Measurements from ENCODE around the gene NTSR1. TPM values are rescaled to one million over a fixed set of nuclear protein-coding genes. Genes with fewer than 3 reads are reported as not detected.

The NTSR1 gene
- total and polyA plus RNA-seq, 2 donors (not counting 1 experiment from before 2014, with no cell fraction given) = not detected

- intact Hi-C loops (cut with micrococcal nuclease) = no loop called here
- TF ChIP-seq EZH2 (IDR thresholded peaks at IDR 0.05; ENCODE audit: borderline replicate concordance, insufficient read depth, low read depth, low read length, poor library complexity, severe bottlenecking) = no peak
- TF ChIP-seq CTCF (IDR thresholded peaks at IDR 0.05) = no peak
- Mint-ChIP-seq H3K4me1 (peaks cover 2% of the 10 kb centered on the region), H3K9me3 (ENCODE audit: insufficient read depth) (no peaks in the 10 kb centered on the region), H3K27me3 (peaks cover 6% of the 10 kb centered on the region), H3K27ac (no peak overlapping the region), H3K4me3 (no peak overlapping the region)
- DNase-seq (no peak), ATAC-seq (ENCODE audit: low read depth) (no peak)
- no peaks in the 10 kb centered on the region for H3K79me2 ChIP-seq (ENCODE audit: control insufficient read depth, insufficient read depth, low read length)
- ChIA-PET CTCF (no interaction called here), POLR2A (no interaction called here)
- H2AFZ ChIP-seq (ENCODE audit: insufficient read depth, low read depth, low read length, poor library complexity, severe bottlenecking) = no peak overlapping the region
- H3K27me3 ChIP-seq (replicated peaks in 1 of 4; ENCODE audit: control extremely low read depth in 1 of 4, control insufficient read depth in 3 of 4, insufficient read depth in 4 of 4, low read length in 3 of 4) = no peaks in the 10 kb centered on the region
- no peak overlapping the region for H3K27ac ChIP-seq (ENCODE audit: low read length in 2 of 2)
- H4K20me1 ChIP-seq (ENCODE audit: control insufficient read depth, insufficient read depth, low read length, poor library complexity, severe bottlenecking) = no peaks in the 10 kb centered on the region
- H3K4me3 ChIP-seq (ENCODE audit: control extremely low read depth in 1 of 5, extremely low read depth in 1 of 5, insufficient read depth in 1 of 5, low read depth in 2 of 5, low read length in 4 of 5) = no peak overlapping the region
- no peak overlapping the region for H3K9ac ChIP-seq (ENCODE audit: low read length)
- peaks cover 0 to 2% (median 0%) of the 10 kb centered on the region in 3 donors for H3K9me3 ChIP-seq (ENCODE audit: control extremely low read depth in 1 of 3, control insufficient read depth in 2 of 3, insufficient read depth in 1 of 3, low read length in 2 of 3)
- H3K4me2 ChIP-seq (replicated peaks; ENCODE audit: low read depth, low read length, poor library complexity, severe bottlenecking) = no peak overlapping the region
- WGBS (ENCODE audit: insufficient coverage) = 93% methylated on average over 12 of the region's 16 CpGs
- no peaks in the 10 kb centered on the region for H3K36me3 ChIP-seq (replicated peaks in 1 of 2; ENCODE audit: control extremely low read depth in 1 of 2, control insufficient read depth in 1 of 2, extremely low read depth in 1 of 2, insufficient read depth in 2 of 2, low read length in 1 of 2)
- H3K4me1 ChIP-seq (ENCODE audit: control insufficient read depth in 2 of 2, insufficient read depth in 2 of 2, low read length in 2 of 2) = no peaks in the 10 kb centered on the region
Observed at GRCh38 chr20:62769346-62770071, 60.9 kb downstream of the NTSR1 start.

- Histone ChIP-seq H3K27me3 (replicated peaks in 1 of 4; ENCODE audit: control extremely low read depth in 1 of 4, control insufficient read depth in 3 of 4, insufficient read depth in 4 of 4, low read length in 3 of 4) (no peaks in the 10 kb centered on the region), H3K4me1 (ENCODE audit: control insufficient read depth in 2 of 2, insufficient read depth in 2 of 2, low read length in 2 of 2) (peaks cover 0 to 6% of the 10 kb centered on the region in 2 donors), H3K79me2 (ENCODE audit: control insufficient read depth, insufficient read depth, low read length) (no peaks in the 10 kb centered on the region), H3K9ac (ENCODE audit: low read length) (no peak overlapping the region), H3K4me2 (replicated peaks; ENCODE audit: low read depth, low read length, poor library complexity, severe bottlenecking) (no peak overlapping the region), H4K20me1 (ENCODE audit: control insufficient read depth, insufficient read depth, low read length, poor library complexity, severe bottlenecking) (no peaks in the 10 kb centered on the region), H2AFZ (ENCODE audit: insufficient read depth, low read depth, low read length, poor library complexity, severe bottlenecking) (no peak overlapping the region), H3K36me3 (replicated peaks in 1 of 2; ENCODE audit: control extremely low read depth in 1 of 2, control insufficient read depth in 1 of 2, extremely low read depth in 1 of 2, insufficient read depth in 2 of 2, low read length in 1 of 2) (no peaks in the 10 kb centered on the region), H3K27ac (ENCODE audit: low read length in 2 of 2) (no peak overlapping the region), H3K4me3 (ENCODE audit: control extremely low read depth in 1 of 5, extremely low read depth in 1 of 5, insufficient read depth in 1 of 5, low read depth in 2 of 5, low read length in 4 of 5) (no peak overlapping the region), H3K9me3 (ENCODE audit: control extremely low read depth in 1 of 3, control insufficient read depth in 2 of 3, insufficient read depth in 1 of 3, low read length in 2 of 3) (peaks cover 0 to 2% (median 0%) of the 10 kb centered on the region in 3 donors)
- POLR2A ChIA-PET = no interaction called here
- no peak for TF ChIP-seq EZH2 (IDR thresholded peaks at IDR 0.05; ENCODE audit: borderline replicate concordance, insufficient read depth, low read depth, low read length, poor library complexity, severe bottlenecking)
- no peak for TF ChIP-seq CTCF (IDR thresholded peaks at IDR 0.05)
- 91% methylated on average over 17 of the region's 20 CpGs for WGBS (ENCODE audit: insufficient coverage)
- CTCF ChIA-PET = no interaction called here
- no peak for DNase-seq
- Mint-ChIP-seq H3K4me1 (peaks cover 5% of the 10 kb centered on the region), H3K27me3 (peaks cover 6% of the 10 kb centered on the region), H3K27ac (no peak overlapping the region), H3K4me3 (no peak overlapping the region), H3K9me3 (ENCODE audit: insufficient read depth) (no peaks in the 10 kb centered on the region)
- no peak for ATAC-seq (ENCODE audit: low read depth)
- intact Hi-C loops (cut with micrococcal nuclease) = no loop called here
Observed at GRCh38 chr20:62770111-62770910, 61.7 kb downstream of the NTSR1 start.

Measured in B cell (primary cell).